PC-3 (cell line): ENCODE measurements around the gene PARM1. TPM values are rescaled to one million over a fixed set of nuclear protein-coding genes. Genes with fewer than 3 reads are reported as not detected.

ENCODE experiments used
- ATAC-seq: fragments of 200-7000 bp; cut with Tn5 transposase; 2 replicates; pipeline ENCODE4 v1.9.1; 2020; ENCODE audit warnings: mild to moderate bottlenecking, moderate library complexity
- BruUV-seq: library from RNA; stranded (reverse); fragments of 400-500 nt; replicated peaks from 2 replicates; lab custom pipeline; 2021; lab: Mats Ljungman, UMichigan
- CTCF ChIA-PET: fragments of 300-600 bp; sonication (Branson Sonifier 250); formaldehyde crosslinking; loops from one replicate; lab custom pipeline; 2022; ENCODE audit warnings: antibody characterized with exemption; lab: Charles Lee
- POLR2A ChIA-PET: fragments of 300-600 bp; sonication (Branson Sonifier 250); formaldehyde crosslinking; loops from one replicate; lab custom pipeline; 2022; ENCODE audit warnings: antibody characterized with exemption; ENCODE audit not compliant: unreplicated experiment; lab: Charles Lee
- DNase-seq: peaks from one replicate; pipeline ENCODE4 v3.0.0-alpha.2; 2015
- H2AFZ ChIP-seq: fragments of 300-600 bp; sonication (generic); 2 replicates; pipeline ENCODE4 v1.6.0; 2016; ENCODE audit warnings: antibody characterized with exemption, low read length
- H3F3A ChIP-seq: fragments of 300-600 bp; sonication (generic); one replicate; pipeline ENCODE4 v1.6.0; 2017; ENCODE audit warnings: antibody characterized with exemption, low read length, control low read depth, mild to moderate bottlenecking; ENCODE audit not compliant: unreplicated experiment
- H3K27ac ChIP-seq: fragments of 300-600 bp; sonication (generic); 2 replicates; pipeline ENCODE4 v1.5.1; 2016; ENCODE audit warnings: mild to moderate bottlenecking, low read length
- H3K27me3 ChIP-seq: fragments of 300-600 bp; sonication (generic); 2 replicates; pipeline ENCODE4 v1.6.1; 2016; ENCODE audit warnings: low read length, mixed read lengths
- H3K36me3 ChIP-seq: fragments of 300-600 bp; sonication (generic); 2 replicates; pipeline ENCODE4 v1.6.1; 2016; ENCODE audit warnings: low read depth, mixed run types, low read length, mixed read lengths
- H3K4me1 ChIP-seq: fragments of 300-600 bp; sonication (generic); 2 replicates; pipeline ENCODE4 v1.5.1; 2016; ENCODE audit warnings: low read length; ENCODE audit not compliant: insufficient read depth
- H3K4me2 ChIP-seq: fragments of 300-600 bp; sonication (generic); 2 replicates; pipeline ENCODE4 v1.6.0; 2016; ENCODE audit warnings: low read length
- H3K4me3 ChIP-seq: fragments of 300-600 bp; sonication (generic); 2 replicates; pipeline ENCODE4 v1.5.1; 2016; ENCODE audit warnings: mild to moderate bottlenecking, low read length, mixed read lengths
- H3K79me2 ChIP-seq: fragments of 300-600 bp; sonication (generic); 2 replicates; pipeline ENCODE4 v1.6.1; 2017; ENCODE audit warnings: low read length, mixed read lengths
- H3K9ac ChIP-seq: fragments of 300-600 bp; sonication (generic); 2 replicates; pipeline ENCODE4 v1.6.0; 2016; ENCODE audit warnings: mild to moderate bottlenecking, low read length
- H3K9me2 ChIP-seq: fragments of 300-600 bp; sonication (generic); replicated peaks from 2 replicates; pipeline ENCODE4 v1.6.1; 2016; ENCODE audit warnings: mixed run types, low read length, mixed read lengths
- H3K9me3 ChIP-seq: fragments of 300-600 bp; sonication (generic); 2 replicates; pipeline ENCODE4 v1.6.1; 2016; ENCODE audit warnings: low read length, mixed read lengths
- H4K20me1 ChIP-seq: fragments of 300-600 bp; sonication (generic); 2 replicates; pipeline ENCODE4 v1.6.1; 2016; ENCODE audit warnings: low read length, mixed read lengths
- CTCF ChIP-seq: fragments of 300-600 bp; sonication (generic); conservative IDR thresholded peaks from 2 replicates; pipeline ENCODE4 v1.5.1; 2017; ENCODE audit warnings: antibody characterized with exemption, low read depth, mild to moderate bottlenecking, low read length
- EZH2 ChIP-seq: fragments of 300-600 bp; sonication (generic); IDR thresholded peaks from one replicate; pipeline ENCODE4 v1.6.1; 2017; ENCODE audit warnings: antibody characterized with exemption, mild to moderate bottlenecking, low read length; ENCODE audit not compliant: unreplicated experiment
- EZH2phosphoT487 ChIP-seq: fragments of 300-600 bp; sonication (generic); IDR thresholded peaks from 2 replicates; pipeline ENCODE4 v1.6.1; 2018; ENCODE audit warnings: mild to moderate bottlenecking, antibody characterized with exemption, low read length, borderline replicate concordance
- intact Hi-C: fragments of 100-400 bp; cut with micrococcal nuclease; formaldehyde crosslinking; loops from 2 replicates; pipeline ENCODE4 v1.9.0; 2023
- total RNA-seq: library from RNA; depleted of rRNA; stranded (reverse); fragments of >200 nt; gene quantifications from 2 replicates; pipeline ENCODE4 v1.2.3, GENCODE V29; 2014

PARM1 gene
- total RNA-seq, 1 experiment from 2014 or later = 2.9 TPM

- Histone ChIP-seq H3F3A (no peaks in the 10 kb centered on the region), H2AFZ (no peak overlapping the region), H3K9me2 (no peaks in the 10 kb centered on the region), H3K9me3 (no peaks in the 10 kb centered on the region), H3K36me3 (no peaks in the 10 kb centered on the region), H3K79me2 (no peaks in the 10 kb centered on the region), H3K9ac (no peak overlapping the region), H3K4me1 (peaks cover 15% of the 10 kb centered on the region), H3K27me3 (no peaks in the 10 kb centered on the region), H3K4me2 (0 out of 2 replicates have a peak overlapping the region, but pooled peaks have one; percentile 17), H3K27ac (no peak overlapping the region), H3K4me3 (no peak overlapping the region), H4K20me1 (no peaks in the 10 kb centered on the region)
- no peak; the same call in 1 of the 2 replicates for ATAC-seq
- peak; percentile 76 for DNase-seq
- POLR2A ChIA-PET = no interaction called here
- BruUV-seq = no TSS peak
- CTCF ChIA-PET = no interaction called here
- TF ChIP-seq EZH2phosphoT487 (no peak), EZH2 (no peak), CTCF (no peak)
- intact Hi-C loops = no loop called here
These were observed 64.1 kb downstream of the PARM1 start for GRCh38 chr4:74996996-74997395.

GRCh38 chr4:74997948-74998729 is 65.2 kb downstream of the PARM1 start:
- ChIA-PET CTCF (no interaction called here), POLR2A (no interaction called here)
- Histone ChIP-seq H3F3A (no peaks in the 10 kb centered on the region), H3K4me2 (no peak overlapping the region), H3K9ac (no peak overlapping the region), H3K4me3 (no peak overlapping the region), H3K9me2 (no peaks in the 10 kb centered on the region), H3K4me1 (peaks cover 26% of the 10 kb centered on the region), H3K79me2 (no peaks in the 10 kb centered on the region), H3K27me3 (no peaks in the 10 kb centered on the region), H4K20me1 (no peaks in the 10 kb centered on the region), H3K9me3 (no peaks in the 10 kb centered on the region), H3K36me3 (no peaks in the 10 kb centered on the region), H3K27ac (no peak overlapping the region), H2AFZ (no peak overlapping the region)
- no peak for ATAC-seq
- intact Hi-C loops = no loop called here
- no TSS peak for BruUV-seq
- no peak for DNase-seq
- TF ChIP-seq EZH2phosphoT487 (no peak), CTCF (no peak), EZH2 (no peak)

- no peaks in the 10 kb centered on the region for H3K27me3 ChIP-seq
- no peaks in the 10 kb centered on the region for H3F3A ChIP-seq
- intact Hi-C loops = no loop called here
- DNase-seq = no peak
- no peak for ATAC-seq
- no peak overlapping the region for H3K4me3 ChIP-seq
- BruUV-seq = no TSS peak
- no peaks in the 10 kb centered on the region for H3K9me3 ChIP-seq
- no peak overlapping the region for H2AFZ ChIP-seq
- H4K20me1 ChIP-seq = no peaks in the 10 kb centered on the region
- ChIA-PET CTCF (no interaction called here), POLR2A (no interaction called here)
- no peaks in the 10 kb centered on the region for H3K9me2 ChIP-seq
- H3K4me1 ChIP-seq = peaks cover 33% of the 10 kb centered on the region
- H3K36me3 ChIP-seq = no peaks in the 10 kb centered on the region
- H3K4me2 ChIP-seq = no peak overlapping the region
- no peaks in the 10 kb centered on the region for H3K79me2 ChIP-seq
- H3K27ac ChIP-seq = no peak overlapping the region
- TF ChIP-seq EZH2phosphoT487 = no peak
- no peak for TF ChIP-seq CTCF
- TF ChIP-seq EZH2 = no peak
- no peak overlapping the region for H3K9ac ChIP-seq
These were observed 66.9 kb downstream of the PARM1 start for GRCh38 chr4:74999714-75000309.
